CD4-positive, alpha-beta memory T cell (primary cell): ENCODE measurements around the gene SLC2A9. TPM values are rescaled to one million over a fixed set of nuclear protein-coding genes. Genes with fewer than 3 reads are reported as not detected.
A peak's percentile ranks its signal among the peaks of the same experiment; 100 is the strongest.

ENCODE experiments used
- CTCF ChIA-PET: fragments of 350-600 bp; sonication (Branson Sonifier 250); formaldehyde crosslinking; loops from one replicate; lab custom pipeline; 2021; ENCODE audit warnings: inconsistent platforms; ENCODE audit not compliant: partially characterized antibody; lab: Charles Lee
- POLR2A ChIA-PET: fragments of 350-600 bp; sonication (Branson Sonifier 250); formaldehyde crosslinking; loops from one replicate; lab custom pipeline; 2021; ENCODE audit not compliant: partially characterized antibody; lab: Charles Lee
- DNase-seq, 5 donors: peaks; one replicate each; pipeline versions ENCODE4 v3.0.0 to v3.0.0-alpha.2; 2020 to 2022; ENCODE audit warnings: mixed read lengths in 1 of 5
- H3K27ac ChIP-seq: one replicate; pipeline ENCODE4 v1.7.0; 2013; ENCODE audit warnings: low read depth, low read length
- H3K27me3 ChIP-seq: 2 replicates; pipeline ENCODE4 v1.7.0; 2013; ENCODE audit warnings: mild to moderate bottlenecking, low read length, moderate library complexity; ENCODE audit not compliant: insufficient read depth
- H3K36me3 ChIP-seq: 2 replicates; pipeline ENCODE4 v1.7.0; 2013; ENCODE audit warnings: mild to moderate bottlenecking, low read length, moderate library complexity; ENCODE audit not compliant: insufficient read depth
- H3K4me1 ChIP-seq: 2 replicates; pipeline ENCODE4 v1.7.0; 2013; ENCODE audit warnings: mild to moderate bottlenecking, low read length, moderate library complexity; ENCODE audit not compliant: insufficient read depth
- H3K4me3 ChIP-seq, 2 donors: one replicate each; pipeline ENCODE4 v1.7.0; 2013; ENCODE audit warnings: low read length in 2 of 2, mild to moderate bottlenecking in 1 of 2
- H3K9me3 ChIP-seq, 2 donors: one replicate each; pipeline ENCODE4 v1.7.0; 2013; ENCODE audit warnings: low read length in 2 of 2, control low read depth in 1 of 2; ENCODE audit not compliant: control insufficient read depth in 1 of 2
- H3K27ac Mint-ChIP-seq, 7 donors: one replicate each; pipeline ENCODE4 v1.8.0; 2020 to 2021; ENCODE audit warnings: mixed read lengths in 7 of 7, mild to moderate bottlenecking in 6 of 7, inconsistent platforms in 3 of 7, moderate library complexity in 3 of 7
- H3K27me3 Mint-ChIP-seq, 2 donors: one replicate each; pipeline ENCODE4 v1.8.0; 2020 to 2021; ENCODE audit warnings: mixed read lengths in 2 of 2
- H3K36me3 Mint-ChIP-seq, 2 donors: one replicate each; pipeline ENCODE4 v1.8.0; 2020 to 2021; ENCODE audit warnings: mixed read lengths in 2 of 2, inconsistent platforms in 1 of 2, mild to moderate bottlenecking in 1 of 2
- H3K4me1 Mint-ChIP-seq, 4 donors: one replicate each; pipeline ENCODE4 v1.8.0; 2020 to 2021; ENCODE audit warnings: mixed read lengths in 4 of 4, mild to moderate bottlenecking in 1 of 4
- H3K4me3 Mint-ChIP-seq, 8 donors: one replicate each; pipeline ENCODE4 v1.8.0; 2020 to 2021; ENCODE audit warnings: mixed read lengths in 8 of 8, mild to moderate bottlenecking in 7 of 8, moderate library complexity in 6 of 8, inconsistent platforms in 3 of 8
- H3K9me3 Mint-ChIP-seq, 8 donors: one replicate each; pipeline ENCODE4 v1.8.0; 2020 to 2021; ENCODE audit warnings: mixed read lengths in 8 of 8, mild to moderate bottlenecking in 5 of 8, inconsistent platforms in 3 of 8, moderate library complexity in 1 of 8
- intact Hi-C: fragments of 100-400 bp; cut with micrococcal nuclease; formaldehyde crosslinking; loops from one replicate; pipeline ENCODE4 v1.15.1; 2023
- polyA plus RNA-seq, 2 donors: library from polyadenylated mRNA; unstranded; fragments of 300-500 nt; fragmentation: Illumina TruSeq; gene quantifications; one replicate each; pipeline ENCODE4 v1.2.3, GENCODE V29; 2021
- total RNA-seq, 2 experiments: library from RNA; stranded (reverse); gene quantifications; one replicate each; pipeline ENCODE4 v1.2.3, GENCODE V29; 2021

SLC2A9 gene
- total and polyA plus RNA-seq, 4 experiments from 2014 or later, result 0.43 to 2.4 (median 1.7) TPM

- intact Hi-C loops, result loop anchor here (1.0 to 10.0 kb wide), 10 partner anchors 78 to 864 kb away; partner anchors contain the start of gene WDR1
- no peaks in the 10 kb centered on the region for H3K36me3 ChIP-seq
- H3K4me1 Mint-ChIP-seq, result peaks cover 3 to 18% (median 11%) of the 10 kb centered on the region in 4 donors
- peak overlapping the region; percentile 93 to 98 (median 97) for H3K27ac Mint-ChIP-seq
- ChIA-PET CTCF (interaction anchor here (0.7 to 1.9 kb wide), 11 partner anchors 8 to 530 kb away, joined by 3 to 9 read pairs (median 4); no protein-coding TSS in a partner anchor), POLR2A (interaction anchor here (0.8 to 1.9 kb wide), 4 partner anchors 77 to 327 kb away, joined by 4 to 24 read pairs (median 12); partner anchors contain the start of gene WDR1)
- no peaks in the 10 kb centered on the region for H3K27me3 ChIP-seq
- DNase-seq, result peak; percentile 91 to 96 (median 94)
- H3K27ac ChIP-seq, result peak overlapping the region; percentile 54
- H3K36me3 Mint-ChIP-seq, result no peaks in the 10 kb centered on the region
- peaks cover 14% of the 10 kb centered on the region for H3K4me1 ChIP-seq
- peak overlapping the region; percentile 46 to 66 for H3K4me3 ChIP-seq
- peak overlapping the region; percentile 87 to 94 (median 91) for H3K4me3 Mint-ChIP-seq
- H3K9me3 ChIP-seq, result no peaks in the 10 kb centered on the region
- H3K9me3 Mint-ChIP-seq, result no peaks in the 10 kb centered on the region
- peaks cover 0 to 3% of the 10 kb centered on the region in 2 donors for H3K27me3 Mint-ChIP-seq
Observed at GRCh38 chr4:10018818-10019461, 2.4 kb downstream of the SLC2A9 start.

GRCh38 chr4:10017037-10017893 lies 4.0 kb downstream of the SLC2A9 start:
- Histone ChIP-seq H3K27ac (no peak overlapping the region), H3K4me1 (peaks cover 14% of the 10 kb centered on the region), H3K27me3 (no peaks in the 10 kb centered on the region), H3K9me3 (no peaks in the 10 kb centered on the region), H3K36me3 (no peaks in the 10 kb centered on the region), H3K4me3 (no peak overlapping the region)
- POLR2A ChIA-PET, result no interaction called here
- no peak overlapping the region for H3K4me3 Mint-ChIP-seq
- H3K27ac Mint-ChIP-seq, result peak overlapping the region in 3 of 7 donors; percentile 29 to 76 (median 35)
- H3K4me1 Mint-ChIP-seq, result peaks cover 3 to 18% (median 11%) of the 10 kb centered on the region in 4 donors
- H3K27me3 Mint-ChIP-seq, result no peaks in the 10 kb centered on the region
- CTCF ChIA-PET, result interaction anchor here (0.8 to 1.3 kb wide), 3 partner anchors 9 to 515 kb away, joined by 3 to 4 read pairs (median 4); no protein-coding TSS in a partner anchor
- DNase-seq, result no peak
- intact Hi-C loops, result loop anchor here (5.0 to 10.0 kb wide), 4 partner anchors 80 to 862 kb away; no protein-coding TSS in a partner anchor
- H3K9me3 Mint-ChIP-seq, result no peaks in the 10 kb centered on the region
- H3K36me3 Mint-ChIP-seq, result no peaks in the 10 kb centered on the region

- POLR2A ChIA-PET, result no interaction called here
Observed at GRCh38 chr4:10016169-10016568, 5.1 kb downstream of the SLC2A9 start.

GRCh38 chr4:10015140-10015753 lies 6.0 kb downstream of the SLC2A9 start:
- Histone ChIP-seq H3K4me1 (peaks cover 14% of the 10 kb centered on the region), H3K9me3 (no peaks in the 10 kb centered on the region), H3K4me3 (no peak overlapping the region), H3K27me3 (no peaks in the 10 kb centered on the region), H3K27ac (no peak overlapping the region), H3K36me3 (no peaks in the 10 kb centered on the region)
- intact Hi-C loops, result loop anchor here (5.0 to 10.0 kb wide), 4 partner anchors 82 to 860 kb away; no protein-coding TSS in a partner anchor
- Mint-ChIP-seq H3K27me3 (no peaks in the 10 kb centered on the region), H3K4me3 (no peak overlapping the region), H3K27ac (peak overlapping the region in 1 of 7 donors; percentile 22), H3K9me3 (no peaks in the 10 kb centered on the region), H3K4me1 (peaks cover 3 to 18% (median 11%) of the 10 kb centered on the region in 4 donors), H3K36me3 (no peaks in the 10 kb centered on the region)
- POLR2A ChIA-PET, result no interaction called here
- DNase-seq, result no peak
- CTCF ChIA-PET, result interaction anchor here (0.8 to 1.9 kb wide), 7 partner anchors 16 to 523 kb away, joined by 3 to 7 read pairs (median 4); no protein-coding TSS in a partner anchor

More at GRCh38 chr4:10016169-10016568, 5.1 kb downstream of the SLC2A9 start:
- intact Hi-C loops, result loop anchor here (5.0 to 10.0 kb wide), 4 partner anchors 81 to 861 kb away; no protein-coding TSS in a partner anchor
- Mint-ChIP-seq H3K4me1 (peaks cover 3 to 18% (median 11%) of the 10 kb centered on the region in 4 donors), H3K9me3 (no peaks in the 10 kb centered on the region), H3K36me3 (no peaks in the 10 kb centered on the region), H3K27me3 (no peaks in the 10 kb centered on the region), H3K4me3 (no peak overlapping the region), H3K27ac (no peak overlapping the region)
- H3K4me1 ChIP-seq, result peaks cover 14% of the 10 kb centered on the region
- H3K4me3 ChIP-seq, result no peak overlapping the region
- no peak for DNase-seq
- CTCF ChIA-PET, result interaction anchor here (0.8 to 1.5 kb wide), 4 partner anchors 17 to 516 kb away, joined by 3 to 7 read pairs (median 4); no protein-coding TSS in a partner anchor
- no peaks in the 10 kb centered on the region for H3K36me3 ChIP-seq
- no peaks in the 10 kb centered on the region for H3K27me3 ChIP-seq
- no peaks in the 10 kb centered on the region for H3K9me3 ChIP-seq
- no peak overlapping the region for H3K27ac ChIP-seq

GRCh38 chr4:10013722-10014121 lies 7.6 kb downstream of the SLC2A9 start:
- Histone ChIP-seq H3K27ac (no peak overlapping the region), H3K9me3 (no peaks in the 10 kb centered on the region), H3K27me3 (no peaks in the 10 kb centered on the region), H3K4me1 (peaks cover 3% of the 10 kb centered on the region), H3K36me3 (no peaks in the 10 kb centered on the region), H3K4me3 (no peak overlapping the region)
- Mint-ChIP-seq H3K27ac (no peak overlapping the region), H3K9me3 (no peaks in the 10 kb centered on the region), H3K4me1 (peaks cover 0 to 6% (median 2%) of the 10 kb centered on the region in 4 donors), H3K27me3 (no peaks in the 10 kb centered on the region), H3K4me3 (no peak overlapping the region), H3K36me3 (no peaks in the 10 kb centered on the region)
- CTCF ChIA-PET, result interaction anchor here (1.0 to 1.9 kb wide), 6 partner anchors 17 to 525 kb away, joined by 3 to 5 read pairs (median 4); partner anchors contain the start of gene ZNF518B
- intact Hi-C loops, result loop anchor here (10.0 kb wide), 2 partner anchors 479 to 859 kb away; no protein-coding TSS in a partner anchor
- POLR2A ChIA-PET, result no interaction called here
- no peak for DNase-seq

GRCh38 chr4:10011885-10012284 lies 9.4 kb downstream of the SLC2A9 start:
- Histone ChIP-seq H3K4me3 (no peak overlapping the region), H3K27me3 (no peaks in the 10 kb centered on the region), H3K9me3 (no peaks in the 10 kb centered on the region), H3K36me3 (no peaks in the 10 kb centered on the region), H3K27ac (no peak overlapping the region), H3K4me1 (no peaks in the 10 kb centered on the region)
- Mint-ChIP-seq H3K9me3 (no peaks in the 10 kb centered on the region), H3K4me1 (no peaks in the 10 kb centered on the region), H3K36me3 (no peaks in the 10 kb centered on the region), H3K27ac (no peak overlapping the region), H3K27me3 (no peaks in the 10 kb centered on the region), H3K4me3 (no peak overlapping the region)
- no peak for DNase-seq
- POLR2A ChIA-PET, result no interaction called here
- intact Hi-C loops, result loop anchor here (10.0 kb wide), 2 partner anchors 477 to 857 kb away; no protein-coding TSS in a partner anchor
- CTCF ChIA-PET, result no interaction called here
